Stromal cell of bone marrow (primary cell): ENCODE data around the gene ADAMTSL1.

ENCODE experiments used
- DNase-seq: peaks from one replicate; pipeline ENCODE4 v3.0.0-alpha.2; 2012; ENCODE audit warnings: low read depth

ADAMTSL1 gene

DNA sequence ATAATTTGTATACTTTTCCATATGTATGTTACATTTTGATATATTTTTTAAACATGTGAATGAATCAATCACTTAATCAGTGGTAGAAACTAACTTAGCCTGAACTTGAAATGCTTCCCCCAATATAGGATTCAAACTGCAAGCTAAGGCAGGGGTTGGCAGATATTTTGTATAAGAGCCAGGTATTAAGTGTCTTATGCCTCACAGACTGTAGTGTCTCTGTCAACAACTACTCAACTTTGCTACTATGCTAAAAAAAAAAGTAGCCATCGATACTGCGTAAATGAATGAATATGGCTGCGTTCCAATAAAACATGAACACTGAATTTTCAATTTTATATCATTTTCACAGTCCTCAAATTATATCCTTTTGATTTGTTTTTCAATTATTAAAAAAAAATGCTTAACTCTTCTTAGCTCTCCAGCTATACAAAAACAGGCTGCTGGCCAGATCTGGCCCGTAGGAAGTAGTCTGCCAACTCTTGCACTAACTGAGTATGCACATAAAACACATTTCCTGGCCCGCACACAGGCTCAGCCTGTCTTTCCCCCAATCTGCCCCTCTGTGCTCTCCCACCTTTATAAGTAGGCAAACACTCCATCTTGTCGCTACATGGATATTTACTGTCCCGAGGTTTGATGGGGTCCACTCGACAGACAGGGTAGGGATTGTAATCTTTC, 467.2 kb downstream of the ADAMTSL1 start:
- DNase-seq = no peak

DNA sequence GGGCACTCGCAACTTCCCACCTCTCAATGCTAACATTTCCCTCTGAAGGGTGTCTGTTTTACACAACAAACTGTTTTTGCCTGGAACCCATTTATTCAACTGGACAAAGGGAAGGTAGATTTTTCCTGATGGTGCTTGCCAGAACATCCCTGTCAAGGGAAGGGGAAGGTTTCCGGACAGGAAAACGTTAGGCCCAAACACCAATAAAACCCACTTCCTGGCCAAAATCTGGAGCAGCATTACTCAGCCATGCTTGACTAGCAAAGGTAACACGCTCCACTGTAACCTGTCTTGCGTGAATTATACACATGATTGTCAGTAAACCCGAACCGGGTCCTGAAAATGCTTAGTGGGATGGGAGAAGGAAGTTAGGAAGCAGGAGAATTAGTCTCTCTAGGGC, 468.8 kb downstream of the ADAMTSL1 start:
- no peak for DNase-seq

DNA sequence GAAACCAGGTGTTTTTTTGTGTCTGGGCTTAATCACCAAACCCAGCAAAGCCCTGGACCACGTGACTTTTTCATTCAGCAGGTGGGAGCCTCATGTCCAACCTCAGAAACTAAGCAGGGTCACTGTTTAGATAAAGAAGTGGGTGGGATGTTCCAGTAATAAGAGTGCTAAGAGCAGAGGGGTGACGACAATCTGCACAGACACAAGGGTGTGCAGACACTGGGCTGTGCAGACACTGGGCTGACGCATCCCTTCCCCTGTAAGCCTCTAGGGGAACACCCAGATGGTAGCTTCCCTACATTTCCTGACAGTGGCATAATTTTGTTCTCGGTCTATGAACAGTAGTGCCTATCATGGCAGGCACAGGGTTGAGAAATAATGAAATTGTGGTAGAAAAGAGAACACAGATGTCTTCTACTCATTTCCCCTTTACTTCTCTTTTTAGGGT, 474.0 kb downstream of the ADAMTSL1 start:
- DNase-seq = no peak

DNA sequence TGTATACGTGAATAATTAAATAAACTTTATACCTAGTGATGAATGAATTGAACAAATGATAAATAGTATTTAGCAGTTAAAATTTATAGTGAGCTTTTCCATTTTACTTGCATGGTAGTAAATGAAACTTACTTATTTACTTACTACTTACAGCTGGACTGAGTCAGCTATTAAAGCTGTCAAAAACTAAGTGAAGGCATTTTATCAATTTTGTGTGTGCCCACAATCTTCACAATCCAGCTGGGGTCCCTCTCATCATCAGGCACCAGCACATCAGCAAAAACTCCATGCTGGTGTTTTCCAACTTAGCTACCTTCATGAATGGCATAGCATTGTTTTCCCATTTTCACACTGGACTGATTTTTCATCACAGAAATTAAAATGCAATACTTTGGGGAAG, 478.0 kb downstream of the ADAMTSL1 start:
- no peak for DNase-seq

DNA sequence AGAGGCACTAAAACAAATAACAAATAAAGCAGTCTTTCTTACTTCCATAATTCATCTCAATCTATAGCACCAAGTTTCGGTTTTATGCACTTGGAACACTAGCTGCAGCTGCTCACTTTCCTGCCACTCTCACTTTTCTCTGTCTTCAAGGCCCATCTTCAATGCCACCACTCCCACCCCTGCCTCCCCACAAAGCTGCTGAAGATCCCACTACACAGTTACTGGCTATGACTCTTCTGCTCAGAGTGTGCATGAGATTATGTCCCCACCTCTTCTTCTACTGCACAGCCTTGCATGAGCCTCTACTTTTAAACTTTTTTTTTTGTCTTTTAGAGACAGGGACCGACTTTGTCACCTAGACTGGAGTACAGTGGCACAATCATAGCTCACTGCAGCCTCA, 481.7 kb downstream of the ADAMTSL1 start:
- DNase-seq = no peak
